Left ventricle myocardium inferior (tissue), 1 donor: ENCODE data around the gene SLC9A2. TPM values are rescaled to one million over a fixed set of nuclear protein-coding genes. Genes with fewer than 3 reads are reported as not detected.

Experiments
- DNase-seq: peaks from one replicate; pipeline ENCODE4 v3.0.0-alpha.2; 2020
- H3K27ac ChIP-seq: fragments of 200-600 bp; replicated peaks from 2 replicates; pipeline ENCODE4 v1.8.0; 2021
- H3K27me3 ChIP-seq: fragments of 200-600 bp; 2 replicates; pipeline ENCODE4 v1.8.0; 2021; ENCODE audit warnings: low read depth
- H3K36me3 ChIP-seq: fragments of 200-600 bp; 2 replicates; pipeline ENCODE4 v1.8.0; 2021
- H3K4me1 ChIP-seq: fragments of 200-600 bp; 2 replicates; pipeline ENCODE4 v1.8.0; 2021
- H3K4me3 ChIP-seq: fragments of 200-600 bp; 2 replicates; pipeline ENCODE4 v1.8.0; 2021; ENCODE audit warnings: mild to moderate bottlenecking, moderate library complexity
- H3K9me3 ChIP-seq: fragments of 200-600 bp; replicated peaks from 2 replicates; pipeline ENCODE4 v1.8.0; 2021
- CTCF ChIP-seq: fragments of 200-600 bp; IDR thresholded peaks from 2 replicates; pipeline ENCODE4 v1.8.0; 2021; ENCODE audit warnings: antibody characterized with exemption, mild to moderate bottlenecking, borderline replicate concordance
- intact Hi-C: fragments of 100-400 bp; cut with micrococcal nuclease; formaldehyde crosslinking; loops from one replicate; pipeline ENCODE4 v1.11.0; 2022
- total RNA-seq: library from RNA; stranded (reverse); fragmentation: NEBNext Ultra II Directional; extraction: Animal tissue kit (Norgen Biotek cat#: 25700); gene quantifications from one replicate; pipeline ENCODE4 v1.2.1, GENCODE V29; 2021
- donor health status: DM: no; HTN: yes; CAD: no; lungs with severe emphysema.

Gene SLC9A2
- total RNA-seq, 1 donor from 2014 or later = 0.25 TPM

- peak overlapping the region; percentile 93 for H3K4me3 ChIP-seq
- H3K4me1 ChIP-seq = peaks cover 21% of the 10 kb centered on the region
- no peak for TF ChIP-seq CTCF
- peak overlapping the region; percentile 80 for H3K27ac ChIP-seq
- no peaks in the 10 kb centered on the region for H3K9me3 ChIP-seq
- no peak for DNase-seq
- intact Hi-C loops = no loop called here
- no peaks in the 10 kb centered on the region for H3K27me3 ChIP-seq
- peaks cover 8% of the 10 kb centered on the region for H3K36me3 ChIP-seq
Measured at GRCh38 chr2:102736110-102736409, 116.7 kb downstream of the SLC9A2 start.

DNA sequence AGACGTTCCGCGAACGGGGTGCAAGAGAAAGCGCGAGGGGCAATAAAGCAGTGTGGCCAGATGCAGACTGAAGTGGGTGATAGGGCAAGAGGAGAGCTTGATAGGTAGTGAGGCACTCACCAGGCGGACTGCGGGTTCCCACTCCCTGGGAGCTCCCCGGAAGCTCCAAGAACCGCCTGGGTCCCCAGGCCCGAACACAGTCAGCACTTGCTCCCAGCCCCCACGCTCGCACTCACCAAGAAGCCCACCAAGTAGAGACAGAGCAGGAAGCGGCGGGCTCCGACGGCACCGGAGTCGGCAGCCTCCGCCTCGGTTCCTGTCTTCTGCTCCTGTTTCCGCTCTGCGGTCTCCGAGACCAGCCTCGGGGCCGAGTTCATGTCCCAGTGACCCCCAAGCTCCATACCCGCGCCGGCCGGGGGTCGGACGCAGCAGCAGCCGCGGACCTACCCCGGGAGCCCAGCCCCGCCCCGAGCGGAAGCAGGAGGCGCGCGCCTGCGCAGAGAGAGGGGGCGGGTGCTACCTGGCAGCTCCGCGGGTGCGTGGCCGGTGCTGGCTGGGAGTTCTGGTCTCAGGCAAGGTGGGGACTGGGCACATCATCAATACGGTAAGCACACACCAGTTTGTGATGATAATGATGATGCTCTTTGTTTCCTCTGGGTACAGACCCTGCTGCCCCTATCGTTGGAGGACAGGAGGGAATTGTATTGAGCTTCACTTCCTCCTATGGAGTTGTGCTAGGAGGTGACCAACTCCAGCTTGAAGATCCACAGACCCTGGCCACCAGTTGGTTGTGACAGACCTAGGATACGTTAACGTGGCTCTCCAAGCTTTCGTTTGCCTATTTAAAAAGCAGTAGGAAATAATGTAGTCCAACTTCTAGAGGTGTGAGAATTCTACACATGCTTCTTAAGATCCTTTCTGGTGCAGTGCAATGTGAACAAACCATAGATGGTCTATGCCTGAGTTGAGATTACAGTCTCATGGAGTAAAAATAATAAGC lies 117.4 kb downstream of the SLC9A2 start:
- H3K4me3 ChIP-seq = peak overlapping the region; percentile 93
- peaks cover 21% of the 10 kb centered on the region for H3K4me1 ChIP-seq
- no peak for TF ChIP-seq CTCF
- intact Hi-C loops = no loop called here
- H3K27me3 ChIP-seq = no peaks in the 10 kb centered on the region
- peaks cover 3% of the 10 kb centered on the region for H3K36me3 ChIP-seq
- no peaks in the 10 kb centered on the region for H3K9me3 ChIP-seq
- peak; percentile 83 for DNase-seq
- peak overlapping the region; percentile 80 for H3K27ac ChIP-seq

- Histone ChIP-seq H3K9me3 (no peaks in the 10 kb centered on the region), H3K36me3 (no peaks in the 10 kb centered on the region), H3K27ac (no peak overlapping the region), H3K4me3 (peak overlapping the region; percentile 93), H3K4me1 (peaks cover 21% of the 10 kb centered on the region), H3K27me3 (no peaks in the 10 kb centered on the region)
- no peak for DNase-seq
- intact Hi-C loops = no loop called here
- no peak for TF ChIP-seq CTCF
Measured at GRCh38 chr2:102737431-102737830, 118.1 kb downstream of the SLC9A2 start.

DNA sequence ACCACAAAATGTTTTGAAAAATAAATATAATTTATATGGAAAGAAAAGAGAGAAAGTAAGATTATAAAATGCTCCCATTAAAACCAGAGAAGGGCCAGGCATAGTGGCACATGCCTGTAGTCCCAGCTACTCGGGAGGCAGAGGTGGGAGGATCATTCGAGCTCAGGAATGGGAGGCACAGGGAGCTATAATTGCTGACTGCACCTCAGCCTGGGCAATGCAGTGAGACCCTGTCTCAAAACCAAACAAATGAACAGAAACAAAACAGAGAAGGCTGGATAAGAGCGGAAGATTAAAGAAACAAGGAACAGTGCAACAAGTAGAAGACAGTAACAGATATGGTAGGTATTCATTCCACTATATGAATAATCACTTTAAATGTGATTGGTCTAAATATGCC lies 123.9 kb downstream of the SLC9A2 start:
- Histone ChIP-seq H3K4me3 (no peak overlapping the region), H3K27ac (no peak overlapping the region), H3K9me3 (no peaks in the 10 kb centered on the region), H3K36me3 (no peaks in the 10 kb centered on the region), H3K27me3 (no peaks in the 10 kb centered on the region), H3K4me1 (no peaks in the 10 kb centered on the region)
- intact Hi-C loops = no loop called here
- no peak for DNase-seq
- TF ChIP-seq CTCF = no peak

GRCh38 chr2:102748107-102748506 lies 128.8 kb downstream of the SLC9A2 start:
- no peak for TF ChIP-seq CTCF
- Histone ChIP-seq H3K4me3 (no peak overlapping the region), H3K4me1 (no peaks in the 10 kb centered on the region), H3K9me3 (no peaks in the 10 kb centered on the region), H3K36me3 (no peaks in the 10 kb centered on the region), H3K27ac (no peak overlapping the region), H3K27me3 (no peaks in the 10 kb centered on the region)
- intact Hi-C loops = no loop called here
- DNase-seq = no peak
